GM13977 (cell line): ENCODE data around the gene CTSH.

Experiments used
- DNase-seq: peaks from one replicate; pipeline ENCODE4 v3.0.0; 2012; ENCODE audit warnings: low spot score
- in situ Hi-C: fragments of 300-500 bp; cut with MboI; formaldehyde crosslinking; loops from one replicate; pipeline ENCODE4 v1.12.0; 2022; ENCODE audit warnings: low sequenced_read_pairs, low pct_unique_long_range_greater_than_20kb, mixed read lengths, inconsistent platforms; ENCODE audit not compliant: unreplicated experiment
- TF ChIP-seq, protein P1 (sequence below): IDR thresholded peaks from 2 replicates; pipeline ENCODE4 v1.5.1; 2012; ENCODE audit warnings: mild to moderate bottlenecking, control low read depth; ENCODE audit not compliant: insufficient read depth; ENCODE audit errors: extremely low read depth, missing control alignments

Gene CTSH

DNA sequence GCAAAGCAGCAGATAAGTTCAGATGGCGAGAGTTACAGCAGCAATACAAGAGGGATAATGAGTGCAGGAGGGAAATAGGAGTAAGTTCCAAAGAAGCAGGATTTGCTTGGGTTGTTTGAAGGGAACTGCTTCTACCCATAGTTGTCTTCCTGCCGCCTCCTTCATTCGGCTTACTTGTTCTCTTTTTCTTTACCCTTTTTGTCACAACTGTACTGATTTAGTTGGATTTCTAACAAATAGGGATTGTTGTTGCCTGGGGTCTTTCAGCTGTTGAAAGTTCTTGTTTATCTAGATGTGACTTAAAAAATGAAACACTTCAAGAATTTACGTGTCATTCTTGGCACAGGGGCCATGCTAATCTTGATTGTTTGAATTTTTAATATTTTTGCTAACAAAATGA lies 46.3 kb downstream of the CTSH start:
- TF ChIP-seq, protein P1, sequence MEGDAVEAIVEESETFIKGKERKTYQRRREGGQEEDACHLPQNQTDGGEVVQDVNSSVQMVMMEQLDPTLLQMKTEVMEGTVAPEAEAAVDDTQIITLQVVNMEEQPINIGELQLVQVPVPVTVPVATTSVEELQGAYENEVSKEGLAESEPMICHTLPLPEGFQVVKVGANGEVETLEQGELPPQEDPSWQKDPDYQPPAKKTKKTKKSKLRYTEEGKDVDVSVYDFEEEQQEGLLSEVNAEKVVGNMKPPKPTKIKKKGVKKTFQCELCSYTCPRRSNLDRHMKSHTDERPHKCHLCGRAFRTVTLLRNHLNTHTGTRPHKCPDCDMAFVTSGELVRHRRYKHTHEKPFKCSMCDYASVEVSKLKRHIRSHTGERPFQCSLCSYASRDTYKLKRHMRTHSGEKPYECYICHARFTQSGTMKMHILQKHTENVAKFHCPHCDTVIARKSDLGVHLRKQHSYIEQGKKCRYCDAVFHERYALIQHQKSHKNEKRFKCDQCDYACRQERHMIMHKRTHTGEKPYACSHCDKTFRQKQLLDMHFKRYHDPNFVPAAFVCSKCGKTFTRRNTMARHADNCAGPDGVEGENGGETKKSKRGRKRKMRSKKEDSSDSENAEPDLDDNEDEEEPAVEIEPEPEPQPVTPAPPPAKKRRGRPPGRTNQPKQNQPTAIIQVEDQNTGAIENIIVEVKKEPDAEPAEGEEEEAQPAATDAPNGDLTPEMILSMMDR, result no peak
- DNase-seq, result no peak
- in situ Hi-C loops, result no loop called here

DNA sequence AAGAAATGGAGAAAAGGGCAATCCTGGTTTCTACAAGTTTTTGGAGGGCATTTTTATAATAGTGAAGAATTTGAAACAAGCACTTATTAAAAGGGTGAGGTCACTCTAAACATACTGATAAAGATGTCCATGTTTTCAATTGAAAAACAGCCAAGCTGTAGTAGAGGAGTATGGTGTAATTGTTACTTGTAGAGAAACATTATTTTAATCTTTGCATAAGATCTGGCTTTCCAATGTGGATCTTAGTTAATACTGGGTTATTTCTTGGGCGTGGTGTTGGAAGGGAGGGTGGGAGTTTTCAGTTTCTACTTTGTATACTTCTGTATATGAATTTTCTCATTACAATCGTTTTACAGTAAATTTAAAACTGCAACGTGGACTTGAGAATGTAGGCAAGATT lies 49.4 kb downstream of the CTSH start:
- in situ Hi-C loops, result no loop called here
- TF ChIP-seq, protein P1, result no peak

DNA sequence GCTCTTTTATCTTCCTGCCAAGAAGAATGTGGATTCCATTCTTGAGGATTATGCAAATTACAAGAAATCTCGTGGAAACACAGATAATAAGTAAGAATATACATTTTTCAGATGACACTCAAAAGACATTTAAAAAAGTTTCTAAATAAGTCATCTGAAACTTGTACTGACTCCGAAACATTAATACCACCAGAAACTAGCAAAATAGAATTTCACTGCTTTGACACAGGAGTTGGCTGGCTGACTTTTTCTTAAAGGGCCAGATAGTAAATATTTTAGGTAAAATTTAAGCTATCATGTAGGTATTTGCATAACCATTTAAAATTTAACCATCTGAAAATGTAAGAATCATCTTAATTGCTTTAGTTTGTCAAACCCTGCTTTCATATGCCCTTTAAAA lies 51.3 kb downstream of the CTSH start:
- no peak for DNase-seq
- in situ Hi-C loops, result no loop called here
- TF ChIP-seq, protein P1, result no peak

More for the DNA sequence above, 49.4 kb downstream of the CTSH start:
- no peak for DNase-seq

DNA sequence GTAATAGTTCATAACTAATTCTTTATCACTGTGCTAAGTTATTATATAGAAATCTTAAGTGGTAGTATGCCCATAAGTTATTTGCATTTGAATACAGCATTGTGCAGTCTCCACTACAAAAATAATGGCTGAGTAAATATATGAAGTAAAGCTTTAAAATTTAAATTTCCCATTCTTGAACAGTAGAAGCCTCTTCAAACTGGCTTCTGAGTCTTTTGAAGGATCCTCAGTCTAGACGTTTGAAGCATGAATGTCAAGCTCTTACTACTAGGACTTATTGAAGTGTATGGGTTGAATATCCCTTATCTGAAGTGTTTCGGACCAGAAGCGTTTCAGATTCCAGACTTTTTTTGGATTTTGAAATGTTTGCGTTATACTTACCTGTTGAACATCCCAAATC lies 55.8 kb downstream of the CTSH start:
- DNase-seq, result no peak
- in situ Hi-C loops, result no loop called here
- TF ChIP-seq, protein P1, result no peak

DNA sequence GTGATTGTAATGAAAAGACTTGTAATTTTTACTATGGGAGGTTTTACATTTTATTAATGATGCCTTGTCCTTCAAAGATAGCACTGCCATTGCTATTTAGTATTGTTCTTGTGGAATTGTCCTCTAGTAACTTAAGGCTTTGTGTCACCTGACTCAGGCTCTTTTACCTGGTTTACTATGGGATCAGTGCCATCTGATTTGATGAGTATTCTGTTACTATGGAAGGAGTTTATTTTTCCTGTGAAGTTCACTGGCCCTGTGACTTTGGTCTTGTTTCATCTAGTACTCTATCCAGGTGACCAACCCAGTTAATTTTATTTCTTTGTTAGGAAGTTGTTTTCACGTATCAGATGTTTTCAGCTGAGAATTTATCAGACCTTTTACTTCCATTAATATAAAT lies 63.2 kb downstream of the CTSH start:
- in situ Hi-C loops, result no loop called here
- TF ChIP-seq, protein P1, result no peak
- DNase-seq, result no peak

DNA sequence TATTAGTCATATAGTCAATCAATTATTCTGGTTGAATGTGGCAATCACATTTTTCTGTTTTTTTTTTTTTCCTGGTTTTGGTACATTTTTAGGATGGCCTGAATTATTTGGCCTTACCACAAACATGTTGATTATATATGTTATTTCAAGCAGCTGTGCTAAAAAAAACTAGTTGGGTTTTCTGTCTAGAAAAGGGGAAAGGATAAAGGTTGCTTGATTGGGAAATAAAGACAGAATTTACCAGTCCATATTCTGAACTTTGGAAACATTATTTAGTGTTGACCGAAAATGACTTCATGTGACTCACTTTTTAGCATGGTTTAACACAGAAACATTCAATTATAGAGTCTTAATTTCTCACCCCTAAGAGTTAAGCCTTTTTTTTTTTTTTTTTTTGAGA lies 64.0 kb downstream of the CTSH start:
- TF ChIP-seq, protein P1, result no peak
- no peak for DNase-seq
- in situ Hi-C loops, result no loop called here

DNA sequence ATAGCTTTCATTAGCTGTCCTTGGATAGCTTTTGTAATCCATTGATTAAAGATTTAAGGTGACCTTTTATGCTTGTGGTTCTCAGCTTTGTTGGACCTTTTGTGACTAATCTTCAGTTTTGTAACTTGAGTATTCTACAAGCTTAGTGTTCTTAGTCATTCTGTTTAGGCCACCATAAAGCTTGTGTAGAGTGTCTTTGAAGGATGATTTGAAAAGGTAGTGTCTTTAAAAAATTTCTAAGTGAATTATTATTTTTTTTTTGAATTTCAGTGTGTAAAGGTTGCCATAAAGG lies 64.7 kb downstream of the CTSH start:
- DNase-seq, result no peak
- in situ Hi-C loops, result no loop called here
- TF ChIP-seq, protein P1, result no peak
